ENCODE results near the gene PAK4. TPM values are rescaled to one million over a fixed set of nuclear protein-coding genes. Genes with fewer than 3 reads are reported as not detected.

Gene PAK4
- total RNA-seq (2014; rRNA removed; shearing (Covaris generic); ENCODE audit: low replicate concordance) = 1.7 and 1.9 TPM in 2 replicates

- Histone ChIP-seq H3K36me3 (ENCODE audit: insufficient read depth, low read length) (no peaks in the 10 kb centered on the region), H3K9me2 (replicated peaks; ENCODE audit: insufficient read depth, low read length) (no peaks in the 10 kb centered on the region), H2AFZ (ENCODE audit: low read length) (peak within 1 kb of the TSS; percentile 94), H3K79me2 (ENCODE audit: low read length) (peaks cover 15% of the 10 kb centered on the region), H3K4me2 (ENCODE audit: low read depth, low read length, poor library complexity, severe bottlenecking) (peak within 1 kb of the TSS; percentile 78), H3K4me1 (ENCODE audit: low read length) (peaks cover 14% of the 10 kb centered on the region), H3K27ac (ENCODE audit: low read length) (no peak within 1 kb of the TSS), H3K4me3 (ENCODE audit: low read length) (peak within 1 kb of the TSS; percentile 92), H3K9ac (ENCODE audit: low read length) (peak within 1 kb of the TSS; percentile 86), H3K9me3 (ENCODE audit: low read length) (no peaks in the 10 kb centered on the region), H4K20me1 (ENCODE audit: insufficient read depth, low read depth, low read length) (no peaks in the 10 kb centered on the region), H3K27me3 (ENCODE audit: low read length) (no peaks in the 10 kb centered on the region)
- DNase-seq = peak; percentile 98
Measured at GRCh38 chr19:39125554-39126311, at the start of gene PAK4. Gene PAK4, plus strand, starts transcription at chr19:39125786. Its CDS starts 43,768 bp downstream, at chr19:39169554.

GRCh38 chr19:39077323-39077722 lies 48.3 kb upstream of the PAK4 start:
- Histone ChIP-seq H3K27ac (ENCODE audit: low read length) (no peak overlapping the region), H3K4me3 (ENCODE audit: low read length) (no peak overlapping the region), H3K4me1 (ENCODE audit: low read length) (peaks cover 7% of the 10 kb centered on the region), H4K20me1 (ENCODE audit: insufficient read depth, low read depth, low read length) (no peaks in the 10 kb centered on the region), H3K9me2 (replicated peaks; ENCODE audit: insufficient read depth, low read length) (no peaks in the 10 kb centered on the region), H3K9ac (ENCODE audit: low read length) (no peak overlapping the region), H2AFZ (ENCODE audit: low read length) (no peak overlapping the region), H3K36me3 (ENCODE audit: insufficient read depth, low read length) (no peaks in the 10 kb centered on the region), H3K4me2 (ENCODE audit: low read depth, low read length, poor library complexity, severe bottlenecking) (no peak overlapping the region), H3K79me2 (ENCODE audit: low read length) (no peaks in the 10 kb centered on the region), H3K9me3 (ENCODE audit: low read length) (no peaks in the 10 kb centered on the region), H3K27me3 (ENCODE audit: low read length) (no peaks in the 10 kb centered on the region)
- DNase-seq = no peak

GRCh38 chr19:39078436-39079200 lies 47.0 kb upstream of the PAK4 start:
- H3K9me2 ChIP-seq (replicated peaks; ENCODE audit: insufficient read depth, low read length) = no peaks in the 10 kb centered on the region
- no peaks in the 10 kb centered on the region for H3K27me3 ChIP-seq (ENCODE audit: low read length)
- peaks cover 4% of the 10 kb centered on the region for H3K4me1 ChIP-seq (ENCODE audit: low read length)
- no peak overlapping the region for H3K27ac ChIP-seq (ENCODE audit: low read length)
- no peak overlapping the region for H3K4me3 ChIP-seq (ENCODE audit: low read length)
- no peak for DNase-seq
- no peak overlapping the region for H3K4me2 ChIP-seq (ENCODE audit: low read depth, low read length, poor library complexity, severe bottlenecking)
- H2AFZ ChIP-seq (ENCODE audit: low read length) = no peak overlapping the region
- H3K36me3 ChIP-seq (ENCODE audit: insufficient read depth, low read length) = no peaks in the 10 kb centered on the region
- no peaks in the 10 kb centered on the region for H3K79me2 ChIP-seq (ENCODE audit: low read length)
- H3K9me3 ChIP-seq (ENCODE audit: low read length) = no peaks in the 10 kb centered on the region
- H4K20me1 ChIP-seq (ENCODE audit: insufficient read depth, low read depth, low read length) = no peaks in the 10 kb centered on the region
- H3K9ac ChIP-seq (ENCODE audit: low read length) = no peak overlapping the region

DNA sequence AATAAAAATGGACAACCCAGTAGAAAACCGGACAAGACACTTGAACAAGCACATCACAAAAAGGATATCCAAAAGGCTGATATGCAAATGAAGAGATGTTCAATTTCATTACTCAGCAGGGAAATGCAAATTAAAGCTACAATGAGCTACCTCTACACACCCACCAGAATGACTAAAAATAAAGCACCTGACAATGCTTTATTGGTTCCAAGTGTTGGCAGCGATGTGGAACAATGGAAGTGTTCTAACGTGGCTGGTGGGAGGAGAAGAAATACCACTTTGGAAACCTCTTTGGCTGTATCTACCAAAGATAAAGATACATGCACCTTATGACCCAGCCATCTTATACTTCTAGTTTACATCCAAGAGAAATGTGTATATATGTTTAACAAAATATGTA lies 45.2 kb upstream of the PAK4 start:
- Histone ChIP-seq H3K79me2 (ENCODE audit: low read length) (no peaks in the 10 kb centered on the region), H4K20me1 (ENCODE audit: insufficient read depth, low read depth, low read length) (no peaks in the 10 kb centered on the region), H3K36me3 (ENCODE audit: insufficient read depth, low read length) (no peaks in the 10 kb centered on the region), H3K27ac (ENCODE audit: low read length) (no peak overlapping the region), H3K9me2 (replicated peaks; ENCODE audit: insufficient read depth, low read length) (no peaks in the 10 kb centered on the region), H3K9ac (ENCODE audit: low read length) (no peak overlapping the region), H2AFZ (ENCODE audit: low read length) (no peak overlapping the region), H3K4me2 (ENCODE audit: low read depth, low read length, poor library complexity, severe bottlenecking) (no peak overlapping the region), H3K9me3 (ENCODE audit: low read length) (no peaks in the 10 kb centered on the region), H3K4me1 (ENCODE audit: low read length) (peaks cover 2% of the 10 kb centered on the region; the same call in 1 of the 2 replicates), H3K27me3 (ENCODE audit: low read length) (no peaks in the 10 kb centered on the region), H3K4me3 (ENCODE audit: low read length) (no peak overlapping the region)
- DNase-seq = no peak

- Histone ChIP-seq H3K27me3 (ENCODE audit: low read length) (no peaks in the 10 kb centered on the region), H3K4me1 (ENCODE audit: low read length) (peaks cover 2% of the 10 kb centered on the region; the same call in 1 of the 2 replicates), H3K79me2 (ENCODE audit: low read length) (no peaks in the 10 kb centered on the region), H3K4me3 (ENCODE audit: low read length) (no peak overlapping the region), H3K36me3 (ENCODE audit: insufficient read depth, low read length) (no peaks in the 10 kb centered on the region), H3K9me2 (replicated peaks; ENCODE audit: insufficient read depth, low read length) (no peaks in the 10 kb centered on the region), H3K9me3 (ENCODE audit: low read length) (no peaks in the 10 kb centered on the region), H4K20me1 (ENCODE audit: insufficient read depth, low read depth, low read length) (no peaks in the 10 kb centered on the region), H3K27ac (ENCODE audit: low read length) (no peak overlapping the region), H3K9ac (ENCODE audit: low read length) (no peak overlapping the region), H3K4me2 (ENCODE audit: low read depth, low read length, poor library complexity, severe bottlenecking) (no peak overlapping the region), H2AFZ (ENCODE audit: low read length) (no peak overlapping the region)
- no peak for DNase-seq
Measured at GRCh38 chr19:39082167-39082566, 43.4 kb upstream of the PAK4 start.

DNA sequence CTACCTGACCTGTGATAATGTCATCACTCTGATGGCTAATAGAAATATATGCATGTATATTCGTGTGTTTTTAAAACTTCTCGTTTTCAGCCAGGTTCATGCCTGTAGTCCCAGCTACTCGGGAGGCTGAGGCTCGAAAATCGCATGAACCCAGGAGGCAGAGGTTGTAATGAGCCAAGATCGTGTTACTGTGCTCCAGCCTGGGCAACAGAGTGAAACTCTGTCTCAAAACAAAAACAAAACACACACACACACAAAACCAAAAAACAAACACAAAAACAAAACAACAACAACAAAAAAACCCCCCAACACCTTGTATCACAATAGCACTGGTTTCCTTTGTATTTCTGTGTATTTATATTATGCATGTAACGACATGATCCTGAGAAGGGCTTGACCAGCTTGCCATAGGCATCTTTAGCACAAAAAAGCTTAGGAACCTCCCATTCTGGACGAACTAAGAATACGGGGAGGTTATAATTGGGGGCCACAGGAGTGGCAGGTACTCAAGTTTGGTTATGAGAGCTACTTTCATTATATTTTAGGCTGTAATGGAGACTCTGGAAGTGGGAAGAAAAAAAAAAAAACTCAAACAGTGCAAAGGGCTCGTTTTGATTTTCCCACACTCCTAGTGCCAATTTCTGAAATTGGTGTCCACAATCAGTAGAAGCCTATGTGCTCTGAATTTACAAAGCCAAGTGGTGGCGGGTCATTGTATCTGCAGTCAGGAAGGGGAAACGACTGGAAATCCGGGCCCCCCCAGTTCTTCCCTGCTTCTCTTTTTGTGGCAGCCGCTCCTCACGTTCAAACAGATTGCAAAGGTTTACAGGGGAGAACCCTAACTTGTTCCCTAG lies 42.6 kb upstream of the PAK4 start:
- H3K9me2 ChIP-seq (replicated peaks; ENCODE audit: insufficient read depth, low read length) = no peaks in the 10 kb centered on the region
- H3K4me2 ChIP-seq (ENCODE audit: low read depth, low read length, poor library complexity, severe bottlenecking) = no peak overlapping the region

GRCh38 chr19:39083599-39083982 lies 42.0 kb upstream of the PAK4 start:
- Histone ChIP-seq H2AFZ (ENCODE audit: low read length) (no peak overlapping the region), H3K9me2 (replicated peaks; ENCODE audit: insufficient read depth, low read length) (no peaks in the 10 kb centered on the region), H3K4me1 (ENCODE audit: low read length) (peaks cover 2% of the 10 kb centered on the region; the same call in 1 of the 2 replicates), H3K27ac (ENCODE audit: low read length) (no peak overlapping the region), H3K79me2 (ENCODE audit: low read length) (no peaks in the 10 kb centered on the region), H3K4me2 (ENCODE audit: low read depth, low read length, poor library complexity, severe bottlenecking) (no peak overlapping the region), H3K27me3 (ENCODE audit: low read length) (no peaks in the 10 kb centered on the region), H3K36me3 (ENCODE audit: insufficient read depth, low read length) (no peaks in the 10 kb centered on the region), H3K4me3 (ENCODE audit: low read length) (no peak overlapping the region), H3K9me3 (ENCODE audit: low read length) (no peaks in the 10 kb centered on the region), H4K20me1 (ENCODE audit: insufficient read depth, low read depth, low read length) (no peaks in the 10 kb centered on the region), H3K9ac (ENCODE audit: low read length) (no peak overlapping the region)
- DNase-seq = no peak

More for the DNA sequence above, 42.6 kb upstream of the PAK4 start:
- Histone ChIP-seq H2AFZ (ENCODE audit: low read length) (no peak overlapping the region), H3K9ac (ENCODE audit: low read length) (no peak overlapping the region), H3K9me3 (ENCODE audit: low read length) (no peaks in the 10 kb centered on the region), H3K4me3 (ENCODE audit: low read length) (no peak overlapping the region), H3K4me1 (ENCODE audit: low read length) (peaks cover 2% of the 10 kb centered on the region; the same call in 1 of the 2 replicates), H3K27ac (ENCODE audit: low read length) (no peak overlapping the region), H3K79me2 (ENCODE audit: low read length) (no peaks in the 10 kb centered on the region), H3K27me3 (ENCODE audit: low read length) (no peaks in the 10 kb centered on the region), H3K36me3 (ENCODE audit: insufficient read depth, low read length) (no peaks in the 10 kb centered on the region), H4K20me1 (ENCODE audit: insufficient read depth, low read depth, low read length) (no peaks in the 10 kb centered on the region)
- DNase-seq = no peak
